PFSK-1 (cell line): ENCODE measurements around the gene SH3PXD2A.

Source experiments
- FOXP2 ChIP-seq: optimal IDR thresholded peaks from 2 replicates; pipeline ENCODE3; 2011; ENCODE audit warnings: borderline replicate concordance, control low read depth, inconsistent platforms; ENCODE audit not compliant: insufficient read depth; ENCODE audit errors: extremely low read length, extremely low read depth
- POLR2AphosphoS5 ChIP-seq: IDR thresholded peaks from 2 replicates; pipeline ENCODE4 v1.6.1; 2012; ENCODE audit warnings: low read depth, mild to moderate bottlenecking, control low read depth, low read length, moderate library complexity
- SIN3A ChIP-seq: IDR thresholded peaks from 2 replicates; pipeline ENCODE4 v1.6.1; 2012; ENCODE audit warnings: mild to moderate bottlenecking, low read length, moderate library complexity, borderline replicate concordance; ENCODE audit not compliant: insufficient read depth
- TAF1 ChIP-seq: IDR thresholded peaks from 2 replicates; pipeline ENCODE4 v1.6.1; 2012; ENCODE audit warnings: low read length, control low read depth, borderline replicate concordance; ENCODE audit not compliant: insufficient read depth
- TF ChIP-seq, protein P1 (sequence below), 2 experiments: IDR thresholded peaks; 2 replicates each; pipeline versions ENCODE4 v1.6.1 to v1.8.0; 2011 to 2012; ENCODE audit warnings: low read depth in 2 of 2, low read length in 2 of 2, control low read depth in 1 of 2, inconsistent platforms in 1 of 2, mild to moderate bottlenecking in 1 of 2, moderate library complexity in 1 of 2; ENCODE audit not compliant: insufficient read depth in 1 of 2

Gene SH3PXD2A

GRCh38 chr10:103600956-103601569, 254.3 kb downstream of the SH3PXD2A start:
- TF ChIP-seq, protein P1, sequence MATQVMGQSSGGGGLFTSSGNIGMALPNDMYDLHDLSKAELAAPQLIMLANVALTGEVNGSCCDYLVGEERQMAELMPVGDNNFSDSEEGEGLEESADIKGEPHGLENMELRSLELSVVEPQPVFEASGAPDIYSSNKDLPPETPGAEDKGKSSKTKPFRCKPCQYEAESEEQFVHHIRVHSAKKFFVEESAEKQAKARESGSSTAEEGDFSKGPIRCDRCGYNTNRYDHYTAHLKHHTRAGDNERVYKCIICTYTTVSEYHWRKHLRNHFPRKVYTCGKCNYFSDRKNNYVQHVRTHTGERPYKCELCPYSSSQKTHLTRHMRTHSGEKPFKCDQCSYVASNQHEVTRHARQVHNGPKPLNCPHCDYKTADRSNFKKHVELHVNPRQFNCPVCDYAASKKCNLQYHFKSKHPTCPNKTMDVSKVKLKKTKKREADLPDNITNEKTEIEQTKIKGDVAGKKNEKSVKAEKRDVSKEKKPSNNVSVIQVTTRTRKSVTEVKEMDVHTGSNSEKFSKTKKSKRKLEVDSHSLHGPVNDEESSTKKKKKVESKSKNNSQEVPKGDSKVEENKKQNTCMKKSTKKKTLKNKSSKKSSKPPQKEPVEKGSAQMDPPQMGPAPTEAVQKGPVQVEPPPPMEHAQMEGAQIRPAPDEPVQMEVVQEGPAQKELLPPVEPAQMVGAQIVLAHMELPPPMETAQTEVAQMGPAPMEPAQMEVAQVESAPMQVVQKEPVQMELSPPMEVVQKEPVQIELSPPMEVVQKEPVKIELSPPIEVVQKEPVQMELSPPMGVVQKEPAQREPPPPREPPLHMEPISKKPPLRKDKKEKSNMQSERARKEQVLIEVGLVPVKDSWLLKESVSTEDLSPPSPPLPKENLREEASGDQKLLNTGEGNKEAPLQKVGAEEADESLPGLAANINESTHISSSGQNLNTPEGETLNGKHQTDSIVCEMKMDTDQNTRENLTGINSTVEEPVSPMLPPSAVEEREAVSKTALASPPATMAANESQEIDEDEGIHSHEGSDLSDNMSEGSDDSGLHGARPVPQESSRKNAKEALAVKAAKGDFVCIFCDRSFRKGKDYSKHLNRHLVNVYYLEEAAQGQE (IDR thresholded peaks at IDR 0.05; ENCODE audit: insufficient read depth in 1 of 2, low read depth in 2 of 2, low read length in 2 of 2), result no peak
- TF ChIP-seq POLR2AphosphoS5 (no peak), FOXP2 (no peak), TAF1 (no peak), SIN3A (no peak)

- TF ChIP-seq FOXP2, result no peak
- TF ChIP-seq TAF1, result no peak
- TF ChIP-seq, protein P1 (IDR thresholded peaks at IDR 0.05; ENCODE audit: insufficient read depth in 1 of 2, low read depth in 2 of 2, low read length in 2 of 2), result no peak
- TF ChIP-seq POLR2AphosphoS5, result no peak
- no peak for TF ChIP-seq SIN3A
Measured at GRCh38 chr10:103600325-103600724, 255.1 kb downstream of the SH3PXD2A start.

DNA sequence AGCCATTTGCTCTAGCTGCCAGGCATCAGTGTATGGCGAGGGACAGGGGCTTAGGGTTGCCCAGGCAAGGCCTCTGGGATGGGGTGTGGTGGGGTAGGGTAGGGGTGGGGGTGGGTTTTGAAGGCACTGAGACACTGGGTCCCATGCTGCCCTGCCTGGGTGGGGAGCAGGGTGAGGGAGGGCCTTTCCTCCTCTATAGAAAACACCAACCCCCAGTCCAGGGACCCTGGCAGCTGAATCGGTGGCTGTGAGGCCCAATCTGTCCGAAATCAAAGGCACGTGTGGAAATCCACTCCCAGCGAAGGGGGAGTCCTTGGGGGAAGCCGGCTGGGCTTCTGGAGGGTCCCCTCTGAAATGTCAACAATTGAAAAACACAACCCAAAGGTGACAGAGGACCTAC, 255.5 kb downstream of the SH3PXD2A start:
- TF ChIP-seq SIN3A (no peak), TAF1 (no peak)
- TF ChIP-seq, protein P1 (IDR thresholded peaks at IDR 0.05; ENCODE audit: insufficient read depth in 1 of 2, low read depth in 2 of 2, low read length in 2 of 2), result no peak

DNA sequence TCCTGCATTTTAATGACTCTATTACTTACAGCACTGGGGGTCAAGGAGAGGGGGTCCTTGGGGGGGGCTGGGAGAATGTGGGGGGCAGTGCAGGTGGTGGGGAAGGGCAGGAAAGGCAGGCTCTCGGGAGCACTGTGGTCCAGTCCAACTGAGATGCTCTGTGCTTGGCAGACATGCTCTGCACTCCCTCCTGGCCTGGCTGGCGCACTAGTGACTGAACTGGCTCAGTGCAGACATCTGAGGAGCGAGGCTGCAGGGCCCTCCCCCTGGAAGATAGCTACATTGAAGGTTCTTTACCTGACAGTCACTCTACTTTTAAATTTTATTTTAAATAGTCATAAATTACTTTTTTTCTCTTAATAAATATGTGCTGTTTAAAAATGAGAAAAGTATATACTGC, 256.2 kb downstream of the SH3PXD2A start:
- no peak for TF ChIP-seq POLR2AphosphoS5
- no peak for TF ChIP-seq FOXP2
- TF ChIP-seq SIN3A, result no peak
- TF ChIP-seq, protein P1 (IDR thresholded peaks at IDR 0.05; ENCODE audit: insufficient read depth in 1 of 2, low read depth in 2 of 2, low read length in 2 of 2), result no peak

GRCh38 chr10:103598654-103599115, 256.7 kb downstream of the SH3PXD2A start:
- TF ChIP-seq, protein P1 (IDR thresholded peaks at IDR 0.05; ENCODE audit: insufficient read depth in 1 of 2, low read depth in 2 of 2, low read length in 2 of 2), result no peak
- TF ChIP-seq FOXP2 (peak; percentile 51), POLR2AphosphoS5 (no peak)
